ENCODE results near the gene ACSL6.

GRCh38 chr5:131945551-131946168, 65.8 kb downstream of the ACSL6 start, which contains the start of gene MEIKIN:
- TF ChIP-seq CTCF (IDR thresholded peaks at IDR 0.05; ENCODE audit: low read depth, low read length, poor library complexity, severe bottlenecking) (no peak), EZH2phosphoT487 (IDR thresholded peaks at IDR 0.05; ENCODE audit: borderline replicate concordance, low read length) (no peak)
